Activated CD8-positive, alpha-beta memory T cell treated with anti-CD3 and anti-CD28 coated beads for 24 hours (primary cell): ENCODE measurements around the gene PIGK.
"Not testable (repeated sequence)": the region's sequence is repeated elsewhere in the genome, so short reads cannot be mapped to it uniquely, and the experiment has no call there.

Experiments
- DNase-seq: peaks from one replicate; pipeline ENCODE4 v3.0.0-alpha.2; 2020

PIGK gene

GRCh38 chr1:77219166-77219887 lies at the start of gene PIGK:
Gene PIGK (minus strand): TSS chr1:77219430. CDS start chr1:77219402, 28 bp downstream.
- DNase-seq: peak; percentile 93

DNA sequence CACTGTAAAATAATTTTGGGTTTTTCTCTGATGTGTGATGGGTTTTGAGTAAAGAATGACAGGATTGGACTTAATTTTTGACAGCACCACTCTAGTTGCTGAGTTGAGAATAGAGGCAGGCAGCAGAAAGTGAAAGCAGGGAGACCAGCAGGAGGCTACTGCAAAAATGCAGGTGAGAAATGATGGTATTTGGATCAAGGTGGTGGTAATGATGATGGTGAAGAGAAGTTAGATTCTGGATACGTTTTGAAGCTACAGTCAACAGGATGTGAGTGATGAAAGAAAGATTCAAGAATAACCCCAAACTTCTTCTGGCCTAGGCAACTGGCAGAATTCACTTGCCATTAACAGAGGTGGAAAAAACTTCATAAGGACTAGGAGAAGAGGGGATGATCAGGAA lies 47.8 kb upstream of the PIGK start:
- no peak for DNase-seq

DNA sequence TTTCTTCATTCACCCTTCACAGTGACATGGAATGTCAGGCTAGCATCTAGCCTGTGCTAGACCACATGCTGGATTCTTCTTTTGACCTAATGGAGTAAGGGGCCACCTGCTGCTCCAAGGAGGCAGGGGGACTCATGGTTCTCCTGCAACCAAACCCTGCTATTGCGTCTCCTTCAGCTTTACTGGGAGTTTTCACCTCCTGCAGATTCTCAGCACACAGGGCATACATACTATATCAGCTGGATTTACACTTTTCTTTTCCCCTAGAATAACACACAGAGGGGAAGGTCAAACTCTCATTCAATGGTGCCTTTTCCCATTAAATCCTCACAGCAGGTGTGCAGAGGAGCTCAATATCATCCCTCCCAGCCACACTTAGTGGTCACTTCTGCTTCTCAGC lies 46.0 kb upstream of the PIGK start:
- no peak for DNase-seq

- no peak for DNase-seq
Observed at GRCh38 chr1:77263708-77264107, 44.5 kb upstream of the PIGK start.

GRCh38 chr1:77253211-77253610 lies 34.0 kb upstream of the PIGK start:
- DNase-seq: no peak

DNA sequence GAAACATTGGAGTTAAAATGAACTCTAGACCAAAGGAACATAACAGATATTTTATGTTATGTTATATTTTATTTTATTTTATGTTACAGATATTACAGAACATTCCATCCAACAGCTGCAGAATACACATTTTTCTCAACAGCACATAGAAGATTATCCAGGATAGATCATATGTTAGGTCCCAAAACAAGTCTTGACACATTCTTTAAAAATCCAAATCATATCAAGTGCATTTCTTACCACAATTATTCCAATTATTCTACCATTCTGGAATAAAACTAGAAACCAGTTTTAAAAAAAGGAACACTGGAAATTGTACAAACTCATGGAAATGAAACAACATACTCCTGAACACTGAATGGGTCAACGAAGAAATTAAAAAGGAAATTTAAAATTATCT lies 30.9 kb upstream of the PIGK start:
- DNase-seq: no peak

DNA sequence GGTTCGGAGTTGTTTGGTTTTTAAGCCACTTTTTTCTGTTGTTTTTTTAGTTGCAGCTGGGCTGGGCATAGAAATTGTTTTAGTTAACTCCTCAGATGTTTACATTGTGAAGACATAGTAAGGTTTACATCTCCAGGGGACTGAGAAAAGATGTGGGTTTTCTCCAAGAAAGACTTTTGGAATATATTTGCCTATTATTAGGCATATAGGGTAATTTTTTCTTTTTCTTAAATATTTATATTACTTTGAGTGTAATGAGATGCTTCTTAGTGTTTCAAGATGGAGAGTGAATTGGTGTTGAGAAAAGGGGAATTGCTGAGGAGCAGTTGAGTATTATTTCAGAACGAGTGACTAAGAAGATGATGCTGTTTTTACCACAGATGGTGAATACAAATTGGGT lies 26.6 kb upstream of the PIGK start:
- no peak for DNase-seq

- no peak for DNase-seq
Observed at GRCh38 chr1:77239311-77239710, 20.1 kb upstream of the PIGK start.

- DNase-seq: no peak
Observed at GRCh38 chr1:77238462-77238861, 19.2 kb upstream of the PIGK start.

- no peak for DNase-seq
Observed at GRCh38 chr1:77234943-77235342, 15.7 kb upstream of the PIGK start.

- DNase-seq: no peak
Observed at GRCh38 chr1:77234096-77234495, 14.9 kb upstream of the PIGK start.

GRCh38 chr1:77232829-77233228 lies 13.6 kb upstream of the PIGK start:
- no peak for DNase-seq

DNA sequence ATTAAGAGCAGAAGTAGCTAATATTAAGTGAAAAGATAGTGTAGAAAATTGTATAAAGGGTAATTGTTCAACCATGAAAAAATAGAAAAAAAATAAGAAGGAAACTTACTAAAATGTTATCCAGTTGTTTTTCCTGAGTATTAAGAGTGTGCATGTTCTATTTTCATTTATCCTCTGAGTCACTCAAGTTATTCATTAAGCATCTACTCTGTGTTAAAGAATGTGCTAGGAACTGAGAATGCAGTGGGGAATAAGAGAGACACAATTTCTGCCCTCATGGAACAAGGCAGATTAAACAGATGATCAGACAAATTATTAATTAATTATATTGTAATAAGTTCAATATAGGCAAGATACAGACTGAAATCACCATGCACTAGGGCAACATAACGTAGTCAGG lies 10.8 kb upstream of the PIGK start:
- no peak for DNase-seq

GRCh38 chr1:77228836-77229235 lies 9.6 kb upstream of the PIGK start:
- no peak for DNase-seq

GRCh38 chr1:77227381-77227780 lies 8.2 kb upstream of the PIGK start:
- DNase-seq: no peak

DNA sequence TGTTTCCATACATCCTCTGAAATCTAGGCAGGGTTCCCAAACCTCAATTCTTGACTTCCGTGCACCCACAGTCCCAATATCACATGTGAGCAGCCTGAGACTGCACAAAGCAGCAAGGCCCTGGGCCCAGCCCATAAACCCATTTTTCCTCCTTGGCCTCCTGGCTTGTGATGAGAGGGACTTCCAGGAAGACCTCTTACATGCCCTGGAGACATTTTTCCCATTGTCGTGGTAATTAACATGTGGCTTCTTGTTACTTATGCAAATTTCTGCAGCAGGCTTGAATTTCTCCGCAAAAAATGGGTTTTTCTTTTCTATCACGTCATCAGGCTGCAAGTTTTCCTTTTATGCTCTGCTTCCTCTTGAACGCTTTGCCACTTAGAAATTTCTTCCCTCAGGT lies 3.3 kb upstream of the PIGK start:
- no peak for DNase-seq

- no peak for DNase-seq
Observed at GRCh38 chr1:77220687-77221463, 1.6 kb upstream of the PIGK start.

- no peak for DNase-seq
Observed at GRCh38 chr1:77218477-77219165, 609 bp downstream of the PIGK start.

DNA sequence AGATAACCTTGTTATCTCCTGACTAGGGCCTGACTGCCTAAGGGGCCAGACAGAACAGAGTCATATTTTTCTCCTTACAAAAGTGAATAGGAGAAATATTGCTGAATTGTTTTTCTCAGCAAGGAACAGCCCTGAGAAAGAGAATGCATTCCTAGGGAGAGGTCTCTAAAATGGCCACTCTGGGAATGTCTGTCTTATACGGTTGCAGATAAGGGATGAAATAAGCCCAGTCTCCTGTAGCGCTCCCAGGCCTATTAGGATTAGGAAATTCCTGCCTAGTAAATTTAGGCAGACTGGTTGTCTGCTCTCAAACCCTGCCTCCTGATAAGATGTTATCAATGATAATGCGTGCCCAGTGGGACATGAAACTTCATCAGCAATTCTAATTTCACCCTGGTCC lies 15.2 kb downstream of the PIGK start:
- DNase-seq: not testable (repeated sequence)

GRCh38 chr1:77202751-77203150 lies 16.5 kb downstream of the PIGK start:
- no peak for DNase-seq

GRCh38 chr1:77200806-77201205 lies 18.4 kb downstream of the PIGK start:
- no peak for DNase-seq

GRCh38 chr1:77200293-77200692 lies 18.9 kb downstream of the PIGK start:
- no peak for DNase-seq

GRCh38 chr1:77197351-77197750 lies 21.9 kb downstream of the PIGK start:
- no peak for DNase-seq

- DNase-seq: no peak
Observed at GRCh38 chr1:77193951-77194350, 25.3 kb downstream of the PIGK start.
